ENCODE data around the gene DNAH1.

GRCh38 chr3:52359116-52359855 is 43.2 kb downstream of the DNAH1 start:
- TF ChIP-seq CTCF (conservative IDR thresholded peaks at IDR 0.05; ENCODE audit: low read depth, low read length) (no peak), ELK1 (IDR thresholded peaks at IDR 0.05; ENCODE audit: borderline replicate concordance, low read depth, low read length) (no peak), CHD1 (IDR thresholded peaks at IDR 0.05; ENCODE audit: low read depth, low read length) (no peak), RFX5 (IDR thresholded peaks at IDR 0.05; ENCODE audit: low read depth, low read length) (no peak), FOS (IDR thresholded peaks at IDR 0.05; ENCODE audit: low read depth, low read length) (no peak), MAFK (IDR thresholded peaks at IDR 0.05; ENCODE audit: low read depth, low read length) (no peak), RAD21 (IDR thresholded peaks at IDR 0.05; ENCODE audit: low read length) (no peak), POLR2A (IDR thresholded peaks at IDR 0.05; ENCODE audit: low read depth, low read length) (no peak)
- TF ChIP-seq, protein P1, sequence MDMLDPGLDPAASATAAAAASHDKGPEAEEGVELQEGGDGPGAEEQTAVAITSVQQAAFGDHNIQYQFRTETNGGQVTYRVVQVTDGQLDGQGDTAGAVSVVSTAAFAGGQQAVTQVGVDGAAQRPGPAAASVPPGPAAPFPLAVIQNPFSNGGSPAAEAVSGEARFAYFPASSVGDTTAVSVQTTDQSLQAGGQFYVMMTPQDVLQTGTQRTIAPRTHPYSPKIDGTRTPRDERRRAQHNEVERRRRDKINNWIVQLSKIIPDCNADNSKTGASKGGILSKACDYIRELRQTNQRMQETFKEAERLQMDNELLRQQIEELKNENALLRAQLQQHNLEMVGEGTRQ (IDR thresholded peaks at IDR 0.05; ENCODE audit: low read depth, low read length) = no peak
